HepG2 (cell line): Measurements from ENCODE around the gene TMEM222. TPM values are rescaled to one million over a fixed set of nuclear protein-coding genes. Genes with fewer than 3 reads are reported as not detected.

ENCODE experiments used
- BHLHE40 ChIP-seq: IDR thresholded peaks from 2 replicates; pipeline ENCODE4 v1.6.1; 2011; ENCODE audit warnings: low read length, improper control_type of control experiment
- FOXJ3 ChIP-seq: sonication (generic); formaldehyde crosslinking; IDR thresholded peaks from 2 replicates; pipeline ENCODE4 v1.4.0; 2020; ENCODE audit warnings: missing genetic modification reagents, mild to moderate bottlenecking, borderline replicate concordance
- JARID2 ChIP-seq: sonication (generic); formaldehyde crosslinking; IDR thresholded peaks from 2 replicates; pipeline ENCODE4 v1.8.1; 2023; ENCODE audit warnings: missing genetic modification reagents, inconsistent platforms; ENCODE audit not compliant: insufficient replicate concordance
- MIER2 ChIP-seq: IDR thresholded peaks from 2 replicates; pipeline ENCODE4 v1.6.1; 2016; ENCODE audit warnings: missing biosample characterization, missing genetic modification reagents
- MYC ChIP-seq: sonication (generic); formaldehyde crosslinking; IDR thresholded peaks from 2 replicates; pipeline ENCODE4 v1.9.0; 2021; ENCODE audit warnings: missing genetic modification reagents, borderline replicate concordance
- NBN ChIP-seq: fragments of 450-650 bp; conservative IDR thresholded peaks from 2 replicates; pipeline ENCODE4 v1.6.1; 2017
- POLR2AphosphoS5 ChIP-seq: IDR thresholded peaks from 2 replicates; pipeline ENCODE4 v1.6.1; 2012; ENCODE audit warnings: low read depth, low read length
- SNRNP70 ChIP-seq: fragments of 200-400 bp; formaldehyde crosslinking; IDR thresholded peaks from 2 replicates; pipeline ENCODE4 v1.6.1; 2017; ENCODE audit warnings: mild to moderate bottlenecking, low read depth, low read length, moderate library complexity
- TAF15 ChIP-seq: fragments of 200-400 bp; formaldehyde crosslinking; IDR thresholded peaks from one replicate; pipeline ENCODE4 v1.6.1; 2018; ENCODE audit warnings: mild to moderate bottlenecking, low read depth, low read length; ENCODE audit not compliant: poor library complexity, severe bottlenecking
- ZBTB39 ChIP-seq: sonication (generic); formaldehyde crosslinking; IDR thresholded peaks from 2 replicates; pipeline ENCODE4 v1.5.0; 2020; ENCODE audit warnings: missing genetic modification reagents
- ZNF136 ChIP-seq: sonication (generic); formaldehyde crosslinking; IDR thresholded peaks from 2 replicates; pipeline ENCODE4 v1.8.1; 2022; ENCODE audit warnings: low read depth, mild to moderate bottlenecking, moderate library complexity, missing genetic modification reagents
- ZNF234 ChIP-seq: sonication (generic); formaldehyde crosslinking; conservative IDR thresholded peaks from 2 replicates; pipeline ENCODE4 v1.5.1; 2020; ENCODE audit warnings: mild to moderate bottlenecking, missing genetic modification reagents
- ZNF281 ChIP-seq: sonication (generic); formaldehyde crosslinking; IDR thresholded peaks from 2 replicates; pipeline ENCODE4 v1.4.0; 2020; ENCODE audit warnings: missing genetic modification reagents, borderline replicate concordance
- ZNF616 ChIP-seq: sonication (generic); formaldehyde crosslinking; IDR thresholded peaks from 2 replicates; pipeline ENCODE4 v1.5.0; 2020; ENCODE audit warnings: low read depth, mild to moderate bottlenecking, missing genetic modification reagents
- ZNF75D ChIP-seq: sonication (generic); formaldehyde crosslinking; IDR thresholded peaks from 2 replicates; pipeline ENCODE4 v1.8.1; 2023; ENCODE audit warnings: missing genetic modification reagents, mild to moderate bottlenecking, borderline replicate concordance
- ZNF792 ChIP-seq: IDR thresholded peaks from 2 replicates; pipeline ENCODE4 v1.6.1; 2016
- ZNF841 ChIP-seq: sonication (generic); formaldehyde crosslinking; IDR thresholded peaks from 2 replicates; pipeline ENCODE4 v1.8.1; 2023; ENCODE audit warnings: missing genetic modification reagents, borderline replicate concordance
- polyA plus RNA-seq, 8 experiments: library from polyadenylated mRNA; depleted of rRNA in 3 of 8; stranded (reverse) in 7 of 8; unstranded in 1 of 8; fragments of >200 nt; fragmentation: Illumina TruSeq in 4 of 8; extraction: Trizol in 4 of 8; gene quantifications; 2 replicates each; pipeline versions ENCODE4 v1.2.1 to v1.2.3, GENCODE V29; 2011 to 2016; ENCODE audit warnings: low read depth in 4 of 8, missing spikeins in 1 of 8, mixed read lengths in 1 of 8; ENCODE audit not compliant: insufficient read depth in 1 of 8
- total RNA-seq, 5 experiments: library from RNA; depleted of rRNA; stranded (reverse); fragments of >200 nt; fragmentation: Illumina TruSeq; extraction: Trizol; gene quantifications; 2 replicates each; pipeline ENCODE4 v1.2.3, GENCODE V29; 2016; ENCODE audit warnings: low read depth in 1 of 5
- TF ChIP-seq, protein P1 (sequence below): sonication (generic); formaldehyde crosslinking; IDR thresholded peaks from 2 replicates; pipeline ENCODE4 v1.5.1; 2020; ENCODE audit warnings: missing genetic modification reagents, mild to moderate bottlenecking, borderline replicate concordance
- TF ChIP-seq, protein P2 (sequence below): sonication (generic); formaldehyde crosslinking; IDR thresholded peaks from 2 replicates; pipeline ENCODE4 v1.4.0; 2020; ENCODE audit warnings: mild to moderate bottlenecking, missing genetic modification reagents
- TF ChIP-seq, protein P3 (sequence below): sonication (generic); formaldehyde crosslinking; IDR thresholded peaks from 2 replicates; pipeline ENCODE4 v1.4.0; 2020; ENCODE audit warnings: mild to moderate bottlenecking, missing genetic modification reagents

TMEM222 gene
- total and polyA plus RNA-seq, 2 of the 13 experiments (the other 11 are each of a cell fraction or from before 2014, with no cell fraction given): 22.7 to 29.6 TPM

DNA sequence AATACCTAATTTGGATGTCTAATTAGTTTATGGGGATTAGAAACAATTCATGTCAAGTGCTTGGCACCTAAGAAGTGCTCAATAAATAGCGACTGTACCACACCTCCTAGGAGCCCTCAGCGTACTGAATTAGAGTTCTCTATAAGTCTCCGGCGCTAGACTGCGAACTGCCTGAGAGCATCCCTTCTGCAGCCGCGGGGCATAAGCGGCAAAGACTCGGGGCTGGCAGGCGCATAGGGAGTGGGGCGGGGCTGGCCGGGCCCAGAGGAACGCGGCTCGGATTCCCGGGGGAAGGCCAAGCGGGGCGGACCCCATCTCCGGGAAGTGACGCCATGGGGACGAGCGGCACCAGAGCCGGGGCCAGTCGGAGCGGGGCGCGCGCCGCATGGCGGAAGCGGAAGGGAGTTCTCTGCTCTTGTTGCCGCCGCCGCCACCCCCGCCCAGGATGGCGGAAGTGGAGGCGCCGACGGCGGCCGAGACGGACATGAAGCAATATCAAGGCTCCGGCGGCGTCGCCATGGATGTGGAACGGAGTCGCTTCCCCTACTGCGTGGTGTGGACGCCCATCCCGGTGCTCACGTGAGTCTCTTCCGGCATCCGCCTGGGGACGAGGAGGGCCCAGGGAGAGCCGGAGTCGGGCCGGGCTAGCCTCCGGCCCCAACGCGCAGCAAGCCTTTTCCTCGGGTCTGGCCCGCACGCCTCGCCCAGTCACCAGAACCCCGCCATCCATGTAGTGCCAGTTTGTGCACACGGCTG lies at the start of gene TMEM222 (continued):
- TF ChIP-seq ZNF75D (CRISPR knock-in tag) (no peak), TAF15 (peak; percentile 64), BHLHE40 (peak; percentile 91), ZNF281 (no peak), JARID2 (CRISPR knock-in tag) (peak; percentile 92), FOXJ3 (CRISPR knock-in tag) (peak; percentile 61), ZNF792 (CRISPR knock-in tag) (peak; percentile 85; the same call in 1 of the 2 replicates), MYC (CRISPR knock-in tag) (peak; percentile 89; the same call in 1 of the 2 replicates), ZNF841 (CRISPR knock-in tag) (no peak), ZNF234 (CRISPR knock-in tag) (0 out of 2 replicates have a peak, but pooled peaks have one; percentile 82), ZNF616 (CRISPR knock-in tag) (0 out of 2 replicates have a peak, but pooled peaks have one; percentile 38), ZBTB39 (CRISPR knock-in tag) (no peak; the same call in 1 of the 2 replicates), SNRNP70 (no peak), ZNF136 (CRISPR knock-in tag) (no peak), MIER2 (0 out of 2 replicates have a peak, but pooled peaks have one; percentile 68), NBN (no peak), POLR2AphosphoS5 (peak; percentile 68)
- TF ChIP-seq, protein P1, sequence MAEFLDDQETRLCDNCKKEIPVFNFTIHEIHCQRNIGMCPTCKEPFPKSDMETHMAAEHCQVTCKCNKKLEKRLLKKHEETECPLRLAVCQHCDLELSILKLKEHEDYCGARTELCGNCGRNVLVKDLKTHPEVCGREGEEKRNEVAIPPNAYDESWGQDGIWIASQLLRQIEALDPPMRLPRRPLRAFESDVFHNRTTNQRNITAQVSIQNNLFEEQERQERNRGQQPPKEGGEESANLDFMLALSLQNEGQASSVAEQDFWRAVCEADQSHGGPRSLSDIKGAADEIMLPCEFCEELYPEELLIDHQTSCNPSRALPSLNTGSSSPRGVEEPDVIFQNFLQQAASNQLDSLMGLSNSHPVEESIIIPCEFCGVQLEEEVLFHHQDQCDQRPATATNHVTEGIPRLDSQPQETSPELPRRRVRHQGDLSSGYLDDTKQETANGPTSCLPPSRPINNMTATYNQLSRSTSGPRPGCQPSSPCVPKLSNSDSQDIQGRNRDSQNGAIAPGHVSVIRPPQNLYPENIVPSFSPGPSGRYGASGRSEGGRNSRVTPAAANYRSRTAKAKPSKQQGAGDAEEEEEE (CRISPR knock-in tag): peak; percentile 33; the same call in 1 of the 2 replicates
- TF ChIP-seq, protein P2, sequence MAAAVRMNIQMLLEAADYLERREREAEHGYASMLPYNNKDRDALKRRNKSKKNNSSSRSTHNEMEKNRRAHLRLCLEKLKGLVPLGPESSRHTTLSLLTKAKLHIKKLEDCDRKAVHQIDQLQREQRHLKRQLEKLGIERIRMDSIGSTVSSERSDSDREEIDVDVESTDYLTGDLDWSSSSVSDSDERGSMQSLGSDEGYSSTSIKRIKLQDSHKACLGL (CRISPR knock-in tag): peak; percentile 82
- TF ChIP-seq, protein P3, sequence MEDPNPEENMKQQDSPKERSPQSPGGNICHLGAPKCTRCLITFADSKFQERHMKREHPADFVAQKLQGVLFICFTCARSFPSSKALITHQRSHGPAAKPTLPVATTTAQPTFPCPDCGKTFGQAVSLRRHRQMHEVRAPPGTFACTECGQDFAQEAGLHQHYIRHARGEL (CRISPR knock-in tag): no peak
